Measurements from ENCODE around the gene DEFB113.

The DEFB113 gene

GRCh38 chr6:49918787-49919186, 50.6 kb downstream of the DEFB113 start:
- no peaks in the 10 kb centered on the region for H3F3A ChIP-seq (ENCODE audit: insufficient read depth, low read length)
- H3K4me2 ChIP-seq (ENCODE audit: low read depth, low read length) = no peak overlapping the region
- no peak overlapping the region for H3K27ac ChIP-seq (ENCODE audit: low read length)
- TF ChIP-seq CTCF (IDR thresholded peaks at IDR 0.05; ENCODE audit: low read length) (no peak), EZH2phosphoT487 (IDR thresholded peaks at IDR 0.05; ENCODE audit: low read length) (no peak), EZH2 (optimal IDR thresholded peaks at IDR 0.05; ENCODE audit: low read depth, low read length) (no peak)
- no peaks in the 10 kb centered on the region for H4K20me1 ChIP-seq (ENCODE audit: insufficient read depth, low read length)
- no peaks in the 10 kb centered on the region for H3K9me2 ChIP-seq (replicated peaks; ENCODE audit: insufficient read depth, low read length)
- no peak overlapping the region for H3K9ac ChIP-seq (ENCODE audit: low read length)
- no peak for DNase-seq
- no peak overlapping the region for H2AFZ ChIP-seq (ENCODE audit: low read length)
- H3K36me3 ChIP-seq (replicated peaks; ENCODE audit: insufficient read depth, low read length) = no peaks in the 10 kb centered on the region
- H3K27me3 ChIP-seq (replicated peaks; ENCODE audit: insufficient read depth, low read length) = no peaks in the 10 kb centered on the region
- no peak overlapping the region for H3K4me3 ChIP-seq (ENCODE audit: low read length)
- no peaks in the 10 kb centered on the region for H3K9me3 ChIP-seq (replicated peaks; ENCODE audit: insufficient read depth, low read length)
- H3K4me1 ChIP-seq (ENCODE audit: low read length) = no peaks in the 10 kb centered on the region
- no peaks in the 10 kb centered on the region for H3K79me2 ChIP-seq (ENCODE audit: low read length)

All from MM.1S (cell line).